CD4-positive, alpha-beta T cell treated with Interleukin-4 for 1 hour (primary cell): ENCODE results near the gene NOS3.
"Not testable (repeated sequence)": the region's sequence is repeated elsewhere in the genome, so short reads cannot be mapped to it uniquely, and the experiment has no call there.

Source experiments
- DNase-seq, 2 donors: peaks; one replicate each; pipeline ENCODE4 v3.0.0-alpha.2; 2020 to 2022

The NOS3 gene

GRCh38 chr7:151039850-151040548, 49.2 kb downstream of the NOS3 start:
- DNase-seq = no peak

GRCh38 chr7:151040616-151041375, 50.0 kb downstream of the NOS3 start:
- no peak for DNase-seq

GRCh38 chr7:151043449-151043848, 52.6 kb downstream of the NOS3 start:
- not testable (repeated sequence) for DNase-seq

- no peak for DNase-seq
Measured at GRCh38 chr7:151043959-151044358, 53.1 kb downstream of the NOS3 start.

GRCh38 chr7:151045262-151045661, 54.4 kb downstream of the NOS3 start:
- DNase-seq = no peak

- no peak for DNase-seq
Measured at GRCh38 chr7:151045967-151046366, 55.1 kb downstream of the NOS3 start.

GRCh38 chr7:151046603-151047573, 56.1 kb downstream of the NOS3 start:
- DNase-seq = no peak

- DNase-seq = no peak
Measured at GRCh38 chr7:151047976-151048815, 57.4 kb downstream of the NOS3 start, which contains the start of gene ASIC3. ASIC3 (plus strand) TSS chr7:151048531; CDS start chr7:151048886, 355 bp downstream.

GRCh38 chr7:151048911-151049463, 58.2 kb downstream of the NOS3 start:
- DNase-seq = no peak

- peak; percentile 39 to 55 for DNase-seq
Measured at GRCh38 chr7:151051108-151051507, 60.3 kb downstream of the NOS3 start.

GRCh38 chr7:151053096-151053495, 62.3 kb downstream of the NOS3 start:
- no peak for DNase-seq

GRCh38 chr7:151053751-151054150, 62.9 kb downstream of the NOS3 start:
- DNase-seq = no peak

- DNase-seq = no peak
Measured at GRCh38 chr7:151056283-151056665, 65.5 kb downstream of the NOS3 start.

GRCh38 chr7:151056666-151057505, 66.1 kb downstream of the NOS3 start:
- DNase-seq = no peak

GRCh38 chr7:151057506-151057988, 66.7 kb downstream of the NOS3 start, which contains the start of gene CDK5:
CDK5 (minus strand) TSS chr7:151057897; CDS start chr7:151057848, 49 bp downstream.
- DNase-seq = no peak

GRCh38 chr7:151057989-151058780, 67.4 kb downstream of the NOS3 start:
- DNase-seq = peak; percentile 99

- no peak for DNase-seq
Measured at GRCh38 chr7:151058781-151059366, 68.1 kb downstream of the NOS3 start.

- peak; percentile 57 to 70 for DNase-seq
Measured at GRCh38 chr7:151059367-151060112, 68.7 kb downstream of the NOS3 start, which contains the start of gene SLC4A2. SLC4A2 (plus strand) TSS chr7:151059589; CDS start chr7:151061988, 2,399 bp downstream.

GRCh38 chr7:151060113-151060415, 69.2 kb downstream of the NOS3 start:
- DNase-seq = no peak
